HCT116 (cell line): ENCODE data around the gene TBC1D1. TPM values are rescaled to one million over a fixed set of nuclear protein-coding genes. Genes with fewer than 3 reads are reported as not detected.

Experiments
- ATAC-seq: fragments of 200-7000 bp; cut with Tn5 transposase; 2 replicates; pipeline ENCODE4 v1.9.1; 2020; ENCODE audit warnings: mild to moderate bottlenecking, moderate library complexity
- BruUV-seq: library from RNA; stranded (reverse); fragments of 400-500 nt; replicated peaks from 2 replicates; lab custom pipeline; 2021; lab: Mats Ljungman, UMichigan
- CTCF ChIA-PET: fragments of 300-600 bp; sonication (Branson Sonifier 250); formaldehyde crosslinking; loops from one replicate; lab custom pipeline; 2021; ENCODE audit warnings: antibody characterized with exemption; lab: Charles Lee
- POLR2A ChIA-PET: fragments of 300-600, 350-600 bp; sonication (Branson Sonifier 250); formaldehyde crosslinking; loops from one replicate; lab custom pipeline; 2021; ENCODE audit warnings: antibody characterized with exemption; lab: Charles Lee
- RAD21 ChIA-PET, 2 experiments: fragments of 300-600 bp; sonication (Branson Sonifier 250); formaldehyde crosslinking; loops; one replicate each; lab custom pipeline; 2023; ENCODE audit warnings: low total read pairs in 2 of 2; ENCODE audit not compliant: uncharacterized antibody in 2 of 2, unreplicated experiment in 2 of 2, low non-redundant PET in 1 of 2; lab: Charles Lee
- DNase-seq: peaks from one replicate; pipeline ENCODE4 v3.0.0-alpha.2; 2010; ENCODE audit warnings: low read depth, low spot score
- H2AFZ ChIP-seq: fragments of 200-600 bp; shearing (Covaris generic), sonication (generic); 2 replicates; pipeline ENCODE4 v1.6.1; 2017; ENCODE audit warnings: low read depth, mixed run types, mixed read lengths, antibody characterized with exemption, low read length; ENCODE audit not compliant: poor library complexity, severe bottlenecking
- H3K27ac ChIP-seq: 2 replicates; pipeline ENCODE4 v1.5.1; 2012; ENCODE audit warnings: low read depth, low read length
- H3K27me3 ChIP-seq: fragments of 200-600 bp; sonication (generic); 2 replicates; pipeline ENCODE4 v1.6.1; 2016; ENCODE audit warnings: mixed run types, low read length, mixed read lengths; ENCODE audit not compliant: insufficient read depth
- H3K36me3 ChIP-seq, 2 experiments: fragments of 200-500 bp in 1 of 2; fragments of 200-600 bp in 1 of 2; sonication (Bioruptor generic) in 1 of 2; sonication (generic) in 1 of 2; 2 replicates each; pipeline versions ENCODE4 v1.5.1 to v1.6.1; 2014 to 2016; ENCODE audit warnings: low read length in 2 of 2, inconsistent platforms in 1 of 2, mixed read lengths in 1 of 2, mixed run types in 1 of 2; ENCODE audit not compliant: insufficient read depth in 2 of 2, control insufficient read depth in 1 of 2
- H3K4me1 ChIP-seq, 2 experiments: fragments of 200-600 bp in 1 of 2; sonication (generic) in 1 of 2; 2 replicates each; pipeline versions ENCODE4 v1.5.1 to v1.6.1; 2012 to 2017; ENCODE audit warnings: low read length in 2 of 2, inconsistent platforms in 1 of 2, mild to moderate bottlenecking in 1 of 2, mixed read lengths in 1 of 2, mixed run types in 1 of 2, moderate library complexity in 1 of 2; ENCODE audit not compliant: insufficient read depth in 2 of 2, control insufficient read depth in 1 of 2
- H3K4me2 ChIP-seq: fragments of 200-600 bp; sonication (generic); 2 replicates; pipeline ENCODE4 v1.6.1; 2017; ENCODE audit warnings: mixed run types, low read length, mixed read lengths
- H3K4me3 ChIP-seq, 2 experiments: fragments of 200-600 bp in 1 of 2; sonication (generic) in 1 of 2; replicated peaks in 1 of 2; 2 replicates each; pipeline ENCODE4 v1.5.1; 2011 to 2016; ENCODE audit warnings: low read length in 2 of 2, control low read depth in 1 of 2, low read depth in 1 of 2, mild to moderate bottlenecking in 1 of 2, mixed read lengths in 1 of 2, mixed run types in 1 of 2
- H3K79me2 ChIP-seq: fragments of 200-600 bp; sonication (generic); 2 replicates; pipeline ENCODE4 v1.6.1; 2017; ENCODE audit warnings: mild to moderate bottlenecking, mixed run types, low read length, moderate library complexity, mixed read lengths; ENCODE audit not compliant: insufficient read depth
- H3K9ac ChIP-seq: fragments of 200-600 bp; sonication (generic); 2 replicates; pipeline ENCODE4 v1.6.1; 2016; ENCODE audit warnings: low read length, mixed read lengths
- H3K9me2 ChIP-seq: fragments of 200-600 bp; sonication (generic), shearing (Covaris generic); 2 replicates; pipeline ENCODE4 v1.6.1; 2017; ENCODE audit warnings: mixed run types, mild to moderate bottlenecking, moderate library complexity; ENCODE audit not compliant: insufficient read depth
- H3K9me3 ChIP-seq, 2 experiments: fragments of 200-500 bp in 1 of 2; fragments of 200-600 bp in 1 of 2; sonication (Bioruptor generic) in 1 of 2; sonication (generic) in 1 of 2; 2 replicates each; pipeline ENCODE4 v1.6.1; 2014 to 2017; ENCODE audit warnings: low read length in 2 of 2, mixed read lengths in 2 of 2, inconsistent platforms in 1 of 2, low read depth in 1 of 2, mild to moderate bottlenecking in 1 of 2, mixed run types in 1 of 2, moderate library complexity in 1 of 2; ENCODE audit not compliant: control insufficient read depth in 1 of 2, insufficient read depth in 1 of 2
- H4K20me1 ChIP-seq: fragments of 200-600 bp; sonication (generic), shearing (Covaris generic); 2 replicates; pipeline ENCODE4 v1.6.1; 2017; ENCODE audit warnings: mixed run types, mild to moderate bottlenecking, moderate library complexity; ENCODE audit not compliant: insufficient read depth
- CEBPB ChIP-seq: IDR thresholded peaks from 2 replicates; pipeline ENCODE4 v1.6.1; 2012; ENCODE audit warnings: low read depth
- EZH2 ChIP-seq: fragments of 200-600 bp; sonication (generic); IDR thresholded peaks from 2 replicates; pipeline ENCODE4 v1.6.1; 2017; ENCODE audit warnings: antibody characterized with exemption, mixed run types
- POLR2AphosphoS5 ChIP-seq: IDR thresholded peaks from 2 replicates; pipeline ENCODE4 v1.6.1; 2011; ENCODE audit warnings: mild to moderate bottlenecking, low read depth, low read length, moderate library complexity
- RAD21 ChIP-seq: IDR thresholded peaks from 2 replicates; pipeline ENCODE4 v1.6.1; 2012; ENCODE audit warnings: low read depth, mild to moderate bottlenecking
- ZNF274 ChIP-seq: fragments of 200-500 bp; sonication (Bioruptor generic); IDR thresholded peaks from 2 replicates; pipeline ENCODE4 v1.6.1; 2014; ENCODE audit warnings: mild to moderate bottlenecking, low read depth, low read length, inconsistent platforms
- intact Hi-C: fragments of 100-400 bp; cut with micrococcal nuclease; formaldehyde crosslinking; loops from 2 replicates; pipeline ENCODE4 v1.10.0; 2022
- total RNA-seq: library from RNA; stranded (reverse); gene quantifications from one replicate; pipeline ENCODE4 v1.2.1, GENCODE V29; 2021; ENCODE audit not compliant: unreplicated experiment
- TF ChIP-seq, protein P1 (sequence below), 3 experiments: fragments of 200-600 bp in 1 of 3; sonication (generic) in 1 of 3; IDR thresholded peaks in 2 of 3; conservative IDR thresholded peaks in 1 of 3; 2 replicates each; pipeline ENCODE4 v1.5.1; 2012 to 2017; ENCODE audit warnings: low read depth in 2 of 3, low read length in 2 of 3, antibody characterized with exemption in 1 of 3, borderline replicate concordance in 1 of 3, control low read depth in 1 of 3, mild to moderate bottlenecking in 1 of 3, mixed read lengths in 1 of 3, mixed run types in 1 of 3, moderate library complexity in 1 of 3; ENCODE audit not compliant: insufficient read depth in 1 of 3
- TF ChIP-seq, protein P2 (sequence below): IDR thresholded peaks from 2 replicates; pipeline ENCODE4 v1.6.1; 2012; ENCODE audit warnings: low read depth

Gene TBC1D1
- total RNA-seq, 1 experiment from 2014 or later = 82.7 TPM

DNA sequence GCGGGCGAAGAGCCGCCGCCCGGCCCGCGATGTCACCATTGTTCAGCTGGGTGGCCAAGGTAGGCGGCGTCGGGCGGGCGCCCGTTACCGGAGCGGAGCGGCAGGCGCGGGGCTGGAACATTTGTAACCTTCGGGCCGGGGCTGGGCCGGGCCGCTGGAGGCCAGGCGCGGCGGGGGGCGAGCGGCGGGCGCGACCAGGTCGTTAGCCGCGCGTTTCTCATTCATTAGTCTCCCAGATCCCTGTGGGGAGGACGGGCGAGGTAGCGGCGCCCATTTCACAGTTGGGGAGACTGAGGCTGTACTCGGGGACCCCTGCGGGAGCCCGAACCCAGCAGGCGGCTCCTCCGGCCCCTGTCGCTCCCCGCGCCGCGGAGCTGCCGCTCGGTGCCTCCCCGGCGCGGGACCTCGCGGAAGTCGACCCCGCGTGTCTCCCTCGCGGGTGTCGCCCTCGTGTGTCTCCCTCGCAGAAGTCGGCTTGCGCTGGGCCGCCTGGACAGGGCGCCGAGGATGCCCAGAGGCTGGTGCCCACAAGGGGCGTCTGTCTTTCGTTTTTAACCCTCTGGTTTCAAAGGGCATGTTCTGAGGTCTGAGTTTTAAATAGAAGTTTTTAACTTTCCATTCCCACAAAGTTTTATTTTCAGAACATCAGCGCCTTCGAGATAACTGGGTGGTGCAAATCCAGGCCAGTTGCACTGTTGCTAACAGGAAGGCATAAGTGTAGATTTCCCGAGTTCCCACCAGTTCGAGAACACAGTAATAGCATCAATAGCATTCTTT is 86.8 kb downstream of the TBC1D1 start (continued):
- TF ChIP-seq, protein P1, sequence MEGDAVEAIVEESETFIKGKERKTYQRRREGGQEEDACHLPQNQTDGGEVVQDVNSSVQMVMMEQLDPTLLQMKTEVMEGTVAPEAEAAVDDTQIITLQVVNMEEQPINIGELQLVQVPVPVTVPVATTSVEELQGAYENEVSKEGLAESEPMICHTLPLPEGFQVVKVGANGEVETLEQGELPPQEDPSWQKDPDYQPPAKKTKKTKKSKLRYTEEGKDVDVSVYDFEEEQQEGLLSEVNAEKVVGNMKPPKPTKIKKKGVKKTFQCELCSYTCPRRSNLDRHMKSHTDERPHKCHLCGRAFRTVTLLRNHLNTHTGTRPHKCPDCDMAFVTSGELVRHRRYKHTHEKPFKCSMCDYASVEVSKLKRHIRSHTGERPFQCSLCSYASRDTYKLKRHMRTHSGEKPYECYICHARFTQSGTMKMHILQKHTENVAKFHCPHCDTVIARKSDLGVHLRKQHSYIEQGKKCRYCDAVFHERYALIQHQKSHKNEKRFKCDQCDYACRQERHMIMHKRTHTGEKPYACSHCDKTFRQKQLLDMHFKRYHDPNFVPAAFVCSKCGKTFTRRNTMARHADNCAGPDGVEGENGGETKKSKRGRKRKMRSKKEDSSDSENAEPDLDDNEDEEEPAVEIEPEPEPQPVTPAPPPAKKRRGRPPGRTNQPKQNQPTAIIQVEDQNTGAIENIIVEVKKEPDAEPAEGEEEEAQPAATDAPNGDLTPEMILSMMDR (IDR thresholded peaks at IDR 0.05 in 2 of 3, conservative IDR thresholded peaks at IDR 0.05 in 1 of 3; ENCODE audit: borderline replicate concordance in 1 of 3, insufficient read depth in 1 of 3, low read depth in 2 of 3, low read length in 2 of 3) = peak; percentile 37 to 64 (median 59); a peak in 4 of 6 replicates

GRCh38 chr4:37978248-37978924 is 87.5 kb downstream of the TBC1D1 start:
- Histone ChIP-seq H3K9ac (peak overlapping the region; percentile 78), H4K20me1 (no peaks in the 10 kb centered on the region), H3K27ac (no peak overlapping the region), H3K9me2 (no peaks in the 10 kb centered on the region), H3K4me2 (peak overlapping the region; percentile 79), H3K4me3 (peak overlapping the region; percentile 61 to 68), H3K36me3 (no peaks in the 10 kb centered on the region), H2AFZ (no peak overlapping the region), H3K79me2 (peaks cover 34% of the 10 kb centered on the region), H3K9me3 (no peaks in the 10 kb centered on the region), H3K27me3 (no peaks in the 10 kb centered on the region), H3K4me1 (peaks cover 6 to 29% of the 10 kb centered on the region in 2 experiments; a peak in 3 of 4 replicates)
- TSS peak; percentile 48 for BruUV-seq
- POLR2A ChIA-PET = interaction anchor here (1.3 kb wide), 1 partner anchor 10 kb away, joined by 3 read pairs; no protein-coding TSS in a partner anchor
- no peak for DNase-seq
- RAD21 ChIA-PET = no interaction called here
- intact Hi-C loops = loop anchor here (10.0 kb wide), 2 partner anchors 154 to 186 kb away; partner anchors contain the start of gene PGM2
- TF ChIP-seq ZNF274 (no peak), EZH2 (no peak), RAD21 (no peak), CEBPB (no peak), POLR2AphosphoS5 (no peak)
- TF ChIP-seq, protein P2, sequence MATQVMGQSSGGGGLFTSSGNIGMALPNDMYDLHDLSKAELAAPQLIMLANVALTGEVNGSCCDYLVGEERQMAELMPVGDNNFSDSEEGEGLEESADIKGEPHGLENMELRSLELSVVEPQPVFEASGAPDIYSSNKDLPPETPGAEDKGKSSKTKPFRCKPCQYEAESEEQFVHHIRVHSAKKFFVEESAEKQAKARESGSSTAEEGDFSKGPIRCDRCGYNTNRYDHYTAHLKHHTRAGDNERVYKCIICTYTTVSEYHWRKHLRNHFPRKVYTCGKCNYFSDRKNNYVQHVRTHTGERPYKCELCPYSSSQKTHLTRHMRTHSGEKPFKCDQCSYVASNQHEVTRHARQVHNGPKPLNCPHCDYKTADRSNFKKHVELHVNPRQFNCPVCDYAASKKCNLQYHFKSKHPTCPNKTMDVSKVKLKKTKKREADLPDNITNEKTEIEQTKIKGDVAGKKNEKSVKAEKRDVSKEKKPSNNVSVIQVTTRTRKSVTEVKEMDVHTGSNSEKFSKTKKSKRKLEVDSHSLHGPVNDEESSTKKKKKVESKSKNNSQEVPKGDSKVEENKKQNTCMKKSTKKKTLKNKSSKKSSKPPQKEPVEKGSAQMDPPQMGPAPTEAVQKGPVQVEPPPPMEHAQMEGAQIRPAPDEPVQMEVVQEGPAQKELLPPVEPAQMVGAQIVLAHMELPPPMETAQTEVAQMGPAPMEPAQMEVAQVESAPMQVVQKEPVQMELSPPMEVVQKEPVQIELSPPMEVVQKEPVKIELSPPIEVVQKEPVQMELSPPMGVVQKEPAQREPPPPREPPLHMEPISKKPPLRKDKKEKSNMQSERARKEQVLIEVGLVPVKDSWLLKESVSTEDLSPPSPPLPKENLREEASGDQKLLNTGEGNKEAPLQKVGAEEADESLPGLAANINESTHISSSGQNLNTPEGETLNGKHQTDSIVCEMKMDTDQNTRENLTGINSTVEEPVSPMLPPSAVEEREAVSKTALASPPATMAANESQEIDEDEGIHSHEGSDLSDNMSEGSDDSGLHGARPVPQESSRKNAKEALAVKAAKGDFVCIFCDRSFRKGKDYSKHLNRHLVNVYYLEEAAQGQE = no peak
- peak; percentile 36 for ATAC-seq
- CTCF ChIA-PET = interaction anchor here (0.7 kb wide), 1 partner anchor 41 kb away, joined by 3 read pairs; no protein-coding TSS in a partner anchor
